ENCODE results near the gene CD59. TPM values are rescaled to one million over a fixed set of nuclear protein-coding genes. Genes with fewer than 3 reads are reported as not detected.

Gene CD59
- total and polyA plus RNA-seq, 9 of the 15 experiments (the other 6 are each of a cell fraction or from before 2014, with no cell fraction given): 38.1 to 338 (median 173) TPM

- peak; percentile 95 to 98 (median 96) for DNase-seq (ENCODE audit: extremely low read depth in 1 of 4, low spot score in 3 of 4)
- ChIA-PET CTCF (ENCODE audit: low intra/inter-chr PET ratio) (no interaction called here), POLR2A (interaction anchor here (0.6 to 1.7 kb wide), 16 partner anchors 9 to 1341 kb away, joined by 3 to 7 read pairs (median 4); partner anchors contain the start of gene TCP11L1)
- BruUV-seq (replicated peaks): no TSS peak
- peak within 1 kb of the TSS; percentile 41 for H3K4me3 ChIP-seq
- intact Hi-C loops (cut with micrococcal nuclease) (no loop called here), in situ Hi-C loops (cut with MboI) (no loop called here)
- peaks cover 17 to 18% of the 10 kb centered on the region in 2 experiments for H3K4me1 ChIP-seq (replicated peaks in 1 of 2; ENCODE audit: control insufficient read depth in 2 of 2, insufficient read depth in 2 of 2, low read length in 2 of 2)
- H3K27me3 ChIP-seq (ENCODE audit: control insufficient read depth in 2 of 2, insufficient read depth in 2 of 2, low read length in 2 of 2): peaks cover 16 to 24% of the 10 kb centered on the region in 2 experiments
- peaks cover 6% of the 10 kb centered on the region; the same call in 2 of the 3 replicates for H3K36me3 ChIP-seq (ENCODE audit: control insufficient read depth, insufficient read depth, low read length)
- H3K9me1 ChIP-seq (ENCODE audit: control insufficient read depth, insufficient read depth, low read length): no peaks in the 10 kb centered on the region
- no peaks in the 10 kb centered on the region for H4K20me1 ChIP-seq (replicated peaks; ENCODE audit: control insufficient read depth, insufficient read depth, low read length)
- WGBS (ENCODE audit: insufficient coverage, low coverage, missing lambda C conversion rate): under 1% methylated on average over 33 of the region's 72 CpGs
- peak; percentile 97 for ATAC-seq
- peak within 1 kb of the TSS; percentile 77 for H3K4me2 ChIP-seq (ENCODE audit: insufficient read depth, low read length)
- H3K9me3 ChIP-seq (replicated peaks; ENCODE audit: control insufficient read depth, insufficient read depth, low read depth, low read length): no peaks in the 10 kb centered on the region
- peak within 1 kb of the TSS; percentile 37 to 83; a peak in 3 of 4 replicates for H3K9ac ChIP-seq (ENCODE audit: insufficient read depth in 1 of 2, low read depth in 2 of 2, low read length in 2 of 2)
- FAIRE-seq: peak; percentile 76
- peak within 1 kb of the TSS; percentile 85 for H2AFZ ChIP-seq (ENCODE audit: low read depth, low read length)
- H3K27ac ChIP-seq (ENCODE audit: extremely low read depth, low read depth, low read length): no peak within 1 kb of the TSS
- H3K79me2 ChIP-seq (ENCODE audit: control insufficient read depth, insufficient read depth, low read length): no peaks in the 10 kb centered on the region
- TF ChIP-seq TRIM24 (IDR thresholded peaks at IDR 0.05) (no peak), SNIP1 (IDR thresholded peaks at IDR 0.05; ENCODE audit: low read depth) (no peak), SRF (CRISPR knock-in tag; IDR thresholded peaks at IDR 0.05) (peak in 1 of 2 experiments; percentile 61; a peak in 1 of 4 replicates), ZNF197 (CRISPR knock-in tag; IDR thresholded peaks at IDR 0.05; ENCODE audit: low read depth) (no peak), TARDBP (IDR thresholded peaks at IDR 0.05) (no peak), TEAD1 (CRISPR knock-in tag; IDR thresholded peaks at IDR 0.05) (peak in 1 of 2 experiments; percentile 18; a peak in 1 of 4 replicates), OTX1 (CRISPR knock-in tag; IDR thresholded peaks at IDR 0.05) (no peak), PCBP2 (IDR thresholded peaks at IDR 0.05; ENCODE audit: low read depth, low read length, poor library complexity, severe bottlenecking) (no peak), NFE2 (IDR thresholded peaks at IDR 0.05; ENCODE audit: low read depth) (no peak)
- TF ChIP-seq, protein P1, sequence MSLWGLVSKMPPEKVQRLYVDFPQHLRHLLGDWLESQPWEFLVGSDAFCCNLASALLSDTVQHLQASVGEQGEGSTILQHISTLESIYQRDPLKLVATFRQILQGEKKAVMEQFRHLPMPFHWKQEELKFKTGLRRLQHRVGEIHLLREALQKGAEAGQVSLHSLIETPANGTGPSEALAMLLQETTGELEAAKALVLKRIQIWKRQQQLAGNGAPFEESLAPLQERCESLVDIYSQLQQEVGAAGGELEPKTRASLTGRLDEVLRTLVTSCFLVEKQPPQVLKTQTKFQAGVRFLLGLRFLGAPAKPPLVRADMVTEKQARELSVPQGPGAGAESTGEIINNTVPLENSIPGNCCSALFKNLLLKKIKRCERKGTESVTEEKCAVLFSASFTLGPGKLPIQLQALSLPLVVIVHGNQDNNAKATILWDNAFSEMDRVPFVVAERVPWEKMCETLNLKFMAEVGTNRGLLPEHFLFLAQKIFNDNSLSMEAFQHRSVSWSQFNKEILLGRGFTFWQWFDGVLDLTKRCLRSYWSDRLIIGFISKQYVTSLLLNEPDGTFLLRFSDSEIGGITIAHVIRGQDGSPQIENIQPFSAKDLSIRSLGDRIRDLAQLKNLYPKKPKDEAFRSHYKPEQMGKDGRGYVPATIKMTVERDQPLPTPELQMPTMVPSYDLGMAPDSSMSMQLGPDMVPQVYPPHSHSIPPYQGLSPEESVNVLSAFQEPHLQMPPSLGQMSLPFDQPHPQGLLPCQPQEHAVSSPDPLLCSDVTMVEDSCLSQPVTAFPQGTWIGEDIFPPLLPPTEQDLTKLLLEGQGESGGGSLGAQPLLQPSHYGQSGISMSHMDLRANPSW (CRISPR knock-in tag; IDR thresholded peaks at IDR 0.05): 0 out of 2 replicates have a peak, but pooled peaks have one; percentile 79
These were observed 35.5 kb downstream of the CD59 start, which contains the start of gene C11orf91 for GRCh38 chr11:33700502-33701271. Gene C11orf91, minus strand, starts transcription at chr11:33700826. Its CDS starts 86 bp downstream, at chr11:33700740.

Data from K562 (cell line).